Lower leg skin (tissue), 4 donors: ENCODE results near the gene TTF2. TPM values are rescaled to one million over a fixed set of nuclear protein-coding genes. Genes with fewer than 3 reads are reported as not detected.

Experiments used
- DNase-seq, 2 donors: peaks; one replicate each; pipeline ENCODE4 v3.0.0-alpha.2; 2019; ENCODE audit warnings: low spot score in 2 of 2
- H3K4me3 ChIP-seq: fragments of 200-600 bp; sonication (generic); 2 replicates; pipeline ENCODE4 v1.5.1; 2017; ENCODE audit warnings: mild to moderate bottlenecking, low read depth; ENCODE audit not compliant: poor library complexity, severe bottlenecking
- POLR2A ChIP-seq, 2 donors: fragments of 450-650 bp; IDR thresholded peaks; one replicate each; pipeline ENCODE4 v1.6.1; 2016 to 2017; ENCODE audit warnings: antibody characterized with exemption in 2 of 2, mild to moderate bottlenecking in 1 of 2, moderate library complexity in 1 of 2
- WGBS, 2 donors: methylation state at CpG; one replicate each; pipeline ENCODE4 v1.1.5; 2018; 5-methylcytosine and 5-hydroxymethylcytosine counted together
- intact Hi-C: fragments of 100-400 bp; cut with DNase I; formaldehyde crosslinking; loops from one replicate; pipeline ENCODE4 v1.15.0; 2023; ENCODE audit warnings: low total_unique reads
- total RNA-seq, 4 donors: library from RNA; depleted of rRNA; stranded (reverse); fragments of >200 nt; gene quantifications; one replicate each; pipeline ENCODE4 v1.1.0, GENCODE V29; 2016
- TF ChIP-seq, protein P1 (sequence below), 3 donors: fragments of 450-650 bp; IDR thresholded peaks; one replicate each; pipeline ENCODE4 v1.5.1; 2016; ENCODE audit warnings: antibody characterized with exemption in 3 of 3, mild to moderate bottlenecking in 3 of 3, moderate library complexity in 2 of 3

Gene TTF2
- total RNA-seq, 4 donors from 2014 or later = 6.8 to 26.8 (median 20.6) TPM

DNA sequence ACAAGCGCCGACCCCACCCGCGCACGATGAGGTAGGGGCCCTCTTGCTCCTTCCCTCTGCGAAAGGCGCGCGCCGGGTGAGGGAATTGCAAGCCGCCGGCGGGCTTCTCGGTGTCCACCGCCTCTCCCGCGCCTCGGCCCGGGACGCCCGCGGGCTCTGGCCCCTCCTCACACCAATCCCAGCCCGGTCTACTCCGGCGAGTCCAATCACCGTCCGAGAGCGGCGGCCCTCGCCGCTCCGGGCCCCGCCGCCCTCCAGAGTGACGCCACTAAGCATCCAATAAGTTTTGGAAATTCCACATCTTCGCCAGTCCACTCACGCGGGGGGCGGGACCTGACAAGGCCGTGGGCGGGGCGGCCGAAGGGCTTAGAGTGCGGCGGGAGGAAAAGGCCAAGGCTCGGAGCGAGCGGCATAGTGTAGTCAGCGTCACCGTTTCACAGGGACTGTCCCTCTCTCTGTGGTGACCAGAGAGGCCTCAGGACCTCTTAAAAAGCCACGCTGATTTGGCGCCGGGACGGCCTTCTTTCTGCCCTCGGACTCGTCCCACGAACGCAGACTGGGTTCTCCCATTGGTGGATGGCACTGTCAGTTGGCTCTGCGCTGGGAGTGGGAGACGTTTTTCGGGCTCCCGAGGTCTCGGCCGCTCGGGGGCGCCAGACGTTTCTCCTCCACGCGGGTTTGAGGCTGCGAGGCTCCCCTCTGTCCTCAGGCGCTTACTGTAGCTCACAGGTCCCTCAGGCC, 61.6 kb downstream of the TTF2 start, which contains the start of gene TRIM45:
TSS of gene TRIM45 (minus strand) at position 161 of the 741 bp plus-strand sequence. CDS start 548 bp downstream, outside the sequence.
- TF ChIP-seq, protein P1, sequence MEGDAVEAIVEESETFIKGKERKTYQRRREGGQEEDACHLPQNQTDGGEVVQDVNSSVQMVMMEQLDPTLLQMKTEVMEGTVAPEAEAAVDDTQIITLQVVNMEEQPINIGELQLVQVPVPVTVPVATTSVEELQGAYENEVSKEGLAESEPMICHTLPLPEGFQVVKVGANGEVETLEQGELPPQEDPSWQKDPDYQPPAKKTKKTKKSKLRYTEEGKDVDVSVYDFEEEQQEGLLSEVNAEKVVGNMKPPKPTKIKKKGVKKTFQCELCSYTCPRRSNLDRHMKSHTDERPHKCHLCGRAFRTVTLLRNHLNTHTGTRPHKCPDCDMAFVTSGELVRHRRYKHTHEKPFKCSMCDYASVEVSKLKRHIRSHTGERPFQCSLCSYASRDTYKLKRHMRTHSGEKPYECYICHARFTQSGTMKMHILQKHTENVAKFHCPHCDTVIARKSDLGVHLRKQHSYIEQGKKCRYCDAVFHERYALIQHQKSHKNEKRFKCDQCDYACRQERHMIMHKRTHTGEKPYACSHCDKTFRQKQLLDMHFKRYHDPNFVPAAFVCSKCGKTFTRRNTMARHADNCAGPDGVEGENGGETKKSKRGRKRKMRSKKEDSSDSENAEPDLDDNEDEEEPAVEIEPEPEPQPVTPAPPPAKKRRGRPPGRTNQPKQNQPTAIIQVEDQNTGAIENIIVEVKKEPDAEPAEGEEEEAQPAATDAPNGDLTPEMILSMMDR (IDR thresholded peaks at IDR 0.05) = peak in 1 of 3 donors; percentile 71
- no peak for TF ChIP-seq POLR2A (IDR thresholded peaks at IDR 0.05)
- WGBS, 2 donors = 0% methylated on average over 35 to 67 of the region's 71 CpGs
- intact Hi-C loops = loop anchor here (5.0 kb wide), 1 partner anchor 54 kb away; no protein-coding TSS in a partner anchor
- H3K4me3 ChIP-seq = peak within 1 kb of the TSS; percentile 56
- peak; percentile 94 to 99 for DNase-seq

DNA sequence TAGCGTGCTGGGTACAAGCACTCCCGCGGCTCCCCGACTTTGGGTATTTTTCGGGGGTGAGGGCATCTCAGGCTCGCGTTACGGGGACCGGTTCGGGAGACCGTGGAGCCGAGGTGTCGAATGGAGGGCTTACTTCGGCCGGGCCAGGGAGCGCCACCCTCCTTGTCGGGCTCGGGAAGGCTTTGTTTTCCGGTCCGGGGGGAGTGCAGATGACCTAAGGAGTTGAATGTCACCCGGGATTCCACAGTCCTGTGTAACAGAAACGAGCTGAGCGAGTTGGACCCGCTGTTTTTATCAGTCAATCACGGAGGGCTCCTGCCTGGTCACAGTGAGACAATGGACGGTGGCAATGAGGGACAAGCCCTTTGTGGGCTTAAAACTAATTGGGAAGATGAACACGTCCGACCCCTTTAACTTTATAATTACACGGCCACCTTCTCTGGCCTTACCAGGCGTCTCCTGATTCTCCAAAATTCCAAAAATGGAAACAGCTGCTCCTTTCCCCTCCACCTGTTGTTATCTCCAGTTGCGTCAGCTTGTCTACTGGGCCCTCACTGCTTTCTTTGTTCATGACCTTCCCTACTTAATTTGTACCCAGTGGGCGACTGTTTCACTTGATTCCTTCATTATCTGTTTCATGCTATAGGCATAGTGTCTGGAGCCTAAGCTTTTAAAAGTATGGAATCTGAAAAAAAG, 62.4 kb downstream of the TTF2 start:
- intact Hi-C loops = loop anchor here (5.0 kb wide), 1 partner anchor 55 kb away; no protein-coding TSS in a partner anchor
- TF ChIP-seq POLR2A (IDR thresholded peaks at IDR 0.05) = no peak
- TF ChIP-seq, protein P1 (IDR thresholded peaks at IDR 0.05) = no peak
- no peak for DNase-seq
- WGBS, 2 donors = 30 to 54% methylated on average over 15 to 27 of the region's 32 CpGs
- H3K4me3 ChIP-seq = no peak overlapping the region

DNA sequence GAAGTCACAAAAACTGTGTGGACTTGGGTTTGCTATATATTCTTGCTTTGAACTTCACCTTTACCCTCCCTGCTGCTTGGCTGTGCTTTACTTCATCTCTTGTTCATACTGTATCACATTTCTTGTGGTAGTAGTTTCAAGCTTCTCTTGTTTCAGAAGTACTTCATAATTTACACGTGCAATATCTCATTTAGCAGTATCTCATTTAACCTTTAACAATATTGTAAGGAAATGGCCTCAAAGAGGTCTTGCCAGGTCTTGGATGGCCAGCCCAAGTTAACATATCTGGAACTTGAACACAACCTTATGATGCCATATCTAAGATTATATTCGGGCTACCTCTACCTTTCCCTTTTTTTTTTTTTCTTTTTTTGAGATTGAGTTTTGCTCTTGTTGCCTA, 63.1 kb downstream of the TTF2 start:
- DNase-seq = no peak
- no peak overlapping the region for H3K4me3 ChIP-seq
- 95 to 100% methylated on average over 2 of the region's 2 CpGs for WGBS, 2 donors
- TF ChIP-seq, protein P1 (IDR thresholded peaks at IDR 0.05) = no peak
- no peak for TF ChIP-seq POLR2A (IDR thresholded peaks at IDR 0.05)
- intact Hi-C loops = loop anchor here (5.0 kb wide), 1 partner anchor 56 kb away; no protein-coding TSS in a partner anchor

DNA sequence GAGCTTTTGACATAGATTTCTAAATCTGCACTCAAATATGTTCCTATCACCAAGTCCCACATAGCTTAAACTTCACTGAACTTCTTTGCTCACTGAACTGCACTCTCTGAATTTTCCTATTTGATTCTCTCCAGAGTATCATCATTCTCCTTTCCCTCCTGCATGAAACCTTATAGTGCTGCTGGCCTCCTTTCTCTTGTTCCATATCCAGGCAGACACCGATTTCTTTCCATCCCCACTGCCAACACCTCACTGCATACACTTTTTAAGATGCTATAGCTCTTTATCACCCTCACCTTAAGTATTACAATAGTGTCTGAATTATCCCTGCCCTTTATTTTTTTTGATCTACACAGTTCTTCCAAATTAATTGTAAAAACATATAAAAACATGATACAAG, 64.5 kb downstream of the TTF2 start:
- TF ChIP-seq POLR2A (IDR thresholded peaks at IDR 0.05) = no peak
- TF ChIP-seq, protein P1 (IDR thresholded peaks at IDR 0.05) = no peak
- intact Hi-C loops = loop anchor here (5.0 kb wide), 1 partner anchor 57 kb away; no protein-coding TSS in a partner anchor
- no peak for DNase-seq
- 38 to 62% methylated on average over 1 of the region's 1 CpG for WGBS, 2 donors
- no peak overlapping the region for H3K4me3 ChIP-seq

DNA sequence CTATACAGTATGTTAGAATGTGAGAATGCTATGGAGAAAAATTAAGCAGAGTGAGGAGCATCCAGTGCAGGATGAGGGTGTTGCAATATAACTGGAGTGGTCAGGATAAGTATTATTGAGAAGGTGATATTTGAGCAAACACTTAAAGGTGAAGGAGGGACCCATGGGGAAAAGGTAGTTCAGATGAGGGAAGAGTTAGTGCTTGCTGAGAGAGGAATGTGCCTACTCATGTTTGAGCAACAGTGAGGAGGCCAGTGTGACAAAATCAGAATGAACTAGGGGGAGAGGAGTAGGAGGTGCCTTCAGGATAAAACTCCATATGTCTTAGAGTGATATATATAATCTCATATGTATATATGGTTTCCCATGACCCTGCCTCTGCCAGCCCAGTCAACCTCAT, 67.7 kb downstream of the TTF2 start:
- no peak for DNase-seq
- no peak overlapping the region for H3K4me3 ChIP-seq
- intact Hi-C loops = no loop called here
- TF ChIP-seq POLR2A (IDR thresholded peaks at IDR 0.05) = no peak
- TF ChIP-seq, protein P1 (IDR thresholded peaks at IDR 0.05) = no peak
